Inferior parietal cortex (tissue), 1 donor: ENCODE measurements around the gene RPLP2.

Experiments used
- DNase-seq: peaks from one replicate; pipeline ENCODE4 v3.0.0-alpha.2; 2016; ENCODE audit errors: extremely low spot score

RPLP2 gene

GRCh38 chr11:803770-804598 lies 5.8 kb upstream of the RPLP2 start:
- no peak for DNase-seq

- DNase-seq, result no peak
Measured at GRCh38 chr11:804599-804964, 5.2 kb upstream of the RPLP2 start.

GRCh38 chr11:808427-809286 lies 1.1 kb upstream of the RPLP2 start:
- no peak for DNase-seq

GRCh38 chr11:810040-810567 lies 337 bp downstream of the RPLP2 start:
- DNase-seq, result no peak

GRCh38 chr11:811446-812245 lies 1.9 kb downstream of the RPLP2 start:
- DNase-seq, result no peak

- DNase-seq, result no peak
Measured at GRCh38 chr11:812390-812789, 2.6 kb downstream of the RPLP2 start.

- DNase-seq, result no peak
Measured at GRCh38 chr11:813072-813455, 3.3 kb downstream of the RPLP2 start.

GRCh38 chr11:813456-814096 lies 3.8 kb downstream of the RPLP2 start:
- no peak for DNase-seq

- DNase-seq, result no peak
Measured at GRCh38 chr11:815675-816432, 6.1 kb downstream of the RPLP2 start.

GRCh38 chr11:816433-816779 lies 6.6 kb downstream of the RPLP2 start:
- no peak for DNase-seq

- no peak for DNase-seq
Measured at GRCh38 chr11:818396-819128, 8.8 kb downstream of the RPLP2 start, which contains the start of gene PNPLA2. Gene PNPLA2, plus strand, starts transcription at chr11:818914. Its CDS starts 805 bp downstream, at chr11:819719.

GRCh38 chr11:819129-819931 lies 9.6 kb downstream of the RPLP2 start:
- DNase-seq, result peak; percentile 81

GRCh38 chr11:819943-820649 lies 10.3 kb downstream of the RPLP2 start:
- DNase-seq, result peak; percentile 57

- DNase-seq, result no peak
Measured at GRCh38 chr11:820655-821511, 11.1 kb downstream of the RPLP2 start.

- DNase-seq, result no peak
Measured at GRCh38 chr11:821512-822371, 12.0 kb downstream of the RPLP2 start.
